HFF-Myc (cell line): ENCODE data around the gene NLGN1.

ENCODE experiments used
- DNase-seq: peaks from one replicate; pipeline ENCODE4 v3.0.0-alpha.2; 2011; ENCODE audit warnings: low read depth; ENCODE audit errors: extremely low read depth
- H3K4me3 ChIP-seq: replicated peaks from 2 replicates; pipeline ENCODE4 v1.5.1; 2011; ENCODE audit warnings: low read depth, mild to moderate bottlenecking, control low read depth, low read length
- TF ChIP-seq, protein P1 (sequence below): IDR thresholded peaks from 2 replicates; pipeline ENCODE4 v1.5.1; 2012; ENCODE audit warnings: mild to moderate bottlenecking, low read depth, low read length, control low read depth; ENCODE audit errors: missing control alignments

Gene NLGN1

DNA sequence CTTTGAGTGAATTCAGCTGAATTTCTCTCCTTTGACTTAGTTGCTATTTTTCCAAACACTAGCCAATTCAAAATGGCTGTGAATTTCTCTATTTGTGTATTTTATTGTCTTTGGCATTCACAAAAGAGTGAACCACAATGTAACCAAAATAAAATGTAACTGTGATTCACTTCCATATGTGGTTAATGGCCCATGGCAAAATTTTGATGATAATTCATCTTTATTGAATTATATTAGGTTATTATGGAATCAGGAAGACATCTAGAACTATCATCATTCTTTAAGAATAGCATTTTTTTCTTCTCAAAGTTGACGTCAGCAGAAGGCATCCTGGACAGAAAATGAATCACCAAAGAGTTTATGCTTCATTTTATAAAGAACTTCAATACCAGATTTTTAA lies 756.3 kb downstream of the NLGN1 start:
- TF ChIP-seq, protein P1, sequence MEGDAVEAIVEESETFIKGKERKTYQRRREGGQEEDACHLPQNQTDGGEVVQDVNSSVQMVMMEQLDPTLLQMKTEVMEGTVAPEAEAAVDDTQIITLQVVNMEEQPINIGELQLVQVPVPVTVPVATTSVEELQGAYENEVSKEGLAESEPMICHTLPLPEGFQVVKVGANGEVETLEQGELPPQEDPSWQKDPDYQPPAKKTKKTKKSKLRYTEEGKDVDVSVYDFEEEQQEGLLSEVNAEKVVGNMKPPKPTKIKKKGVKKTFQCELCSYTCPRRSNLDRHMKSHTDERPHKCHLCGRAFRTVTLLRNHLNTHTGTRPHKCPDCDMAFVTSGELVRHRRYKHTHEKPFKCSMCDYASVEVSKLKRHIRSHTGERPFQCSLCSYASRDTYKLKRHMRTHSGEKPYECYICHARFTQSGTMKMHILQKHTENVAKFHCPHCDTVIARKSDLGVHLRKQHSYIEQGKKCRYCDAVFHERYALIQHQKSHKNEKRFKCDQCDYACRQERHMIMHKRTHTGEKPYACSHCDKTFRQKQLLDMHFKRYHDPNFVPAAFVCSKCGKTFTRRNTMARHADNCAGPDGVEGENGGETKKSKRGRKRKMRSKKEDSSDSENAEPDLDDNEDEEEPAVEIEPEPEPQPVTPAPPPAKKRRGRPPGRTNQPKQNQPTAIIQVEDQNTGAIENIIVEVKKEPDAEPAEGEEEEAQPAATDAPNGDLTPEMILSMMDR: no peak
- no peak for DNase-seq
- H3K4me3 ChIP-seq: no peak overlapping the region

DNA sequence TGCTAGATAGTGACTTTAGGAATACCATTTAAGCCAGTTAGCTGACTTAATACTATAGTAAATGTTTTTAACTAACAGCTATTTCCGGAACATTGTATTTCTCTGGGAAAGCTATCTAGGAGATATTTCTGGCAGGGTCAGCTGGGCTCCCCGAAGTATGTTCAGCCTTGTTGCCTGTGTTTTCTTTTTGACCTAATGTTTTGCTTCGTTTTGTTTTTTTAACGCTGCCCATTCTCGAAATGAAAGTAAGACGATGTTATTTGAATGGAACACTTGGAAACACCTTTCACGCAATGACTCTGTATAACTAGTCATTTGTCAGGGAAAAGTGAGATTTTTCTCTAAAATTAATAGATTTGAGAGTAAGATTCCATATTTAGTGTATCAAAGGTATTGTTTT lies 758.7 kb downstream of the NLGN1 start:
- H3K4me3 ChIP-seq: no peak overlapping the region
- TF ChIP-seq, protein P1: no peak
- no peak for DNase-seq

DNA sequence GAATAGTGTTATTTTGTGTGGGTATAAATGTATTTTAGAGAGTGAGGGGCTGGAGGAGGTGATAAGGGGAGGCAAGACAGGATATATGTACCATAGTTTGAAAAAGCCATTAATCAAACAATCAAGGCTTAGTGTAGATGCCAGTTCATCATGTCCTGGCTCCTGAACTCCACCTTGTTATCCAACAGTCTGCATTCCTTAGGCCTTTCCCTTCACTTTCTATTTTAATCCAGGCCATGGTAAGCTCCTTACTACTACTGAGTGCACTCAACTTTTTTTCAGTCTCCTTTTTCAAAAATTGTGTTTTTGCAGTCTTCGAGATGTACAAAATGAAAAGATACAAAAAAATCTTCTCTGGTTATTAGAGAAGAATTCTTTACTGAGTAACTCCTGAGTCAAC lies 761.1 kb downstream of the NLGN1 start:
- DNase-seq: no peak
- TF ChIP-seq, protein P1: no peak
- no peak overlapping the region for H3K4me3 ChIP-seq

DNA sequence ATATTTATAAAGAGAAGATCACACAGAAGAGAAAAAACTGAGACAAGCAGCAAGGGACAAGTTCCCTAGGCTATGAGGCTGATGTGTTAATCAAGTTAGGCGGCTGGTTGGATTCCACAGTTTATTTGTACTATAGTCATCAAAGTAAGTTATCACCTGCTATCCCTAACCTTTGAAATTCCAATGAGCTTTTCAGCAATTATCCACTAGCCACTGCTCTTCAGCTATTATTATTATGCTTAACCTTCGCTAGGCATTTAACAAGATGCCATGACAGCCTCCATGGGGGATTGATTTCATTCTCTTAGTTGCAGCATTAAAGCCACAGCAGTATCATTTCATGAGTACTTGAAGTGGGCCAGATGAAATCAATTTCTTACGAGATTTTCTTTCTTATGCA lies 762.1 kb downstream of the NLGN1 start:
- DNase-seq: no peak

DNA sequence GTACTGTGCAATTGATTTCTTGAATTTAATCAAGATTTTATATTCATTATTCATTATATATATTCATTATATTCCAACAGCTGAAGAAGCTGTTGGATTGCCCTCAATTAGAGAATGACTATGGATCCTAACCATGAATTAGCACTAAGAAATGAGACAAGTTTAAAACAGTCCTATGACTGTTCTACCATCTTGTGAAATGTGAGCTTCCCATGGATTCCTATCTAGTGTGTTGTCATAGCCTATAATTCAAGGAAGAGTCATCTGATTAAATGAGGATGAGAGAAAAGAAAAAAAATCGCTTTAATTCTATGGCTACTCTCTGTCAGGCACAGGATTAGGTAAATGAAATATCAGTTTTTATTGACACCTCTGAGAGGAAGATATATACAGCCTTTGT lies 765.0 kb downstream of the NLGN1 start:
- TF ChIP-seq, protein P1: no peak
- no peak for DNase-seq
- no peak overlapping the region for H3K4me3 ChIP-seq

More for the DNA sequence above, 762.1 kb downstream of the NLGN1 start:
- no peak overlapping the region for H3K4me3 ChIP-seq
- TF ChIP-seq, protein P1: no peak

DNA sequence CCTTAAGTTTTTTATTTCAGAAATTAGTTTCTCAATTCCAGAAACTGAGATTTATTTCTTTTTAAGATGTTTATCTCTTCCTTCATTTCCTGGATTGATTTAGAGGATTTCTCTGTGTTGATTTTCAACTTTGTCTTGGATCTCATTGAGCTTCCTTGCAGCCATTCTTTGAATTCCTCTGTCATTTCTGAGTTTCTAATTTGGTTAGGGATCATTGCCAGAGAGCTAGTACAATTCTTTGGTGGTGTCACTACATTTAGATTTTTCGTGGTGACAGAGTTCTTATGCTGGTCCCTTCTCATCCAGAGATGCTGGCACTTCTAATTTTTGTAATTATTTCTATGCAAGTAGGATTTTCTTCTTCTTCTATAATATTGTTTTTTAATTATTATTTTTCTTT lies 770.5 kb downstream of the NLGN1 start:
- no peak for DNase-seq
- no peak overlapping the region for H3K4me3 ChIP-seq
- TF ChIP-seq, protein P1: no peak

DNA sequence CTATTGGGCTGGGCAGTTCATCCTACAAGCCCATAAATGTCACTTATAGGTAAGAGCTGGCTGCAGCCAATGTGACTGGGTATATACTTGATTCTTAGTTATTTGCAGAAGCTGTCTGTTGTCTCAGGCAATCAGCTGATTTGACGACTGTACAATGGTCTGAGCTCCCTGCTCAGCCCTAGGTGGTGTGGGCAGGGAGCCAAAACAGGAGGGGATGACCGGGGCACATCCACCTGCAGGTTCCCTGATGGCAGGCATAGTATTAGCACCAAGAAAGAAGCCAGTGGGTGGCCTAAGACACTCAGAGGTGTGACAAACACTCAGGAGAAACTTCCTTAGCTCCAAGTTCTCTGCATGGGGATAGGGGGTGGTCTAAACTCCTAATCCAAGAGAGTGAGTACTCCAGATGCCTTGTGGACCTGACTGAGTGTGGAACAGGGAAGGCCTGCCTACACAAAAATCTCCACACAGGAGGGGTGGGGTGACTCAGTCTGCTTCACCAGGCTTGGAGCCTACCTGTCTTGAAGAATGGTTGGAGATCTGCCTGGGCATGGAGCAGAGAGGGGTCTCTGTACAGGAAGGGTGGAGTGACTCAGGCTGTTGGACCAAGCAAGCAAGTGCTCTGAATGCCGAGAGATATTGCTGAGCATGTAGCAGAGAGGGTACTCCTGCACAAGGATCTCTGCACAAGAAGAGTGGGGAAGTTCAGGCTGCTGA lies 771.2 kb downstream of the NLGN1 start:
- DNase-seq: no peak
- TF ChIP-seq, protein P1: no peak
- no peak overlapping the region for H3K4me3 ChIP-seq
